ENCODE results near the gene BCL2L14.
"Not testable (repeated sequence)": the region's sequence is repeated elsewhere in the genome, so short reads cannot be mapped to it uniquely, and the experiment has no call there.

Gene BCL2L14

DNA sequence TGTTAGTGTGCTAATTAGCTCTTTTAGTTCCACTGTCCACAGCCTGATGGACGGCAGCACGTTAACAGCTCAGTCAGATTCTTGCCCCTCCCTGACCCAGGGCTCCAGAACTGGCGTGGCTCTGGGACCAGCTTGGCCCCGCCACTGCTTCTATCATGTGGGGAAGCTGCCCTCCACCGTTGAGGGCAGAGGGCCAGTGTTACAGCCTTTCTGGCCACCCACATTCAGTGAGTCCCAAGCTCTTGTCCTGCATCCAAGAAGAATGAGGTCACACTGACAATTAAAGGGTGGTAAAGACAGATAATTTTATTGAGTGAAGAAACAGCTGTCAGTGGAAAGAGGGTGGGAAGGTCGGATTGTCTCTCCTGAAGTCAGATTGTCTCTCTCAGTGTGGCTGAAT lies 36.9 kb downstream of the BCL2L14 start:
- no peak for DNase-seq (ENCODE audit: low spot score)

DNA sequence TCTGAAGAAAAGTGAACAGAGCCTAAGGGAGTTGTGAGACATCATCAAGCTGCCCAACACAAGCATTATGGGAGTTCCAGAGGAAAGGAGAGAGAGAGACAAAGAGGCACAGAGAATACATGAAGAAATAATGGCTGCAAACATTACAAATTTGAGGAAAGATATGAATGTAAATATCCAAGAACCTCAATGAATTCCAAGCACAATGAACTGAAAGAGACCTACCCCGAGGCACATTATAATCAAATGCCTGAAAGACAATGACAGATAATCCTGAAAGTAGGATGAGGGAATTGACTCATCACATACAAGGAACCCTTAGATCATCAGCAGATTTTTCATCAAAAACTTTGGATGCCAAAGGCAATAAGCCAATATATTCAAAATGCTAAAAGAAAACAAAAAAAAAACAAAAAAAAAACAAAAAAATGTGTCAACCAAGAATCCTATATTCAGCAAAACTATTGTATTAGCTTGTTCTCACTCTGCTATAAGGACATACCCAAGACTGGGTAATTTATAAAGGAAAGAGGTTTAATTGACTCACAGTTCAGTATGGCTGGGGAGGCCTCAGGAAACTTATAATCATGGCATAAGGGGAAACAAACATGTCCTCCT lies 37.8 kb downstream of the BCL2L14 start:
- DNase-seq (ENCODE audit: low spot score) = no peak

DNA sequence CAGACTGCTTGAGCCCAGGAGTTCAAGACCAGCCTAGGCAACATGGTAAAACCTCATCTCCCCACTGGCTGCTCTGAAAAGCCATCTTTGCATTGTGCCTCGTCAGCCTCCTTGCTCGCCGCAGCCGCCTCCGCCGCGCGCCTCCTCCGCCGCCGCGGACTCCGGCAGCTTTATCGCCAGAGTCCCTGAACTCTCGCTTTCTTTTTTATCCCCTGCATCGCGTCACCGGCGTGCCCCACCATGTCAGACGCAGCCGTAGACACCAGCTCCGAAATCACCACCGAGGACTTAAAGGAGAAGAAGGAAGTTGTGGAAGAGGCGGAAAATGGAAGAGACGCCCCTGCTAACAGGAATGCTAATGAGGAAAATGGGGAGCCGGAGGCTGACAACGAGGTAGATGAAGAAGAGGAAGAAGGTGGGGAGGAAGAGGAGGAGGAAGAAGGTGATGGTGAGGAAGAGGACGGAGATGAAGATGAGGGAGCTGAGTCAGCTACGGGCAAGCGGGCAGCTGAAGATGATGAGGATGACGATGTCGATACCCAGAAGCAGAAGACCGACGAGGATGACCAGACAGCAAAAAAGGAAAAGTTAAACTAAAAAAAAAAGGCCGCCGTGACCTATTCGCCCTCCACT lies 40.3 kb downstream of the BCL2L14 start:
- DNase-seq (ENCODE audit: low spot score) = not testable (repeated sequence)

DNA sequence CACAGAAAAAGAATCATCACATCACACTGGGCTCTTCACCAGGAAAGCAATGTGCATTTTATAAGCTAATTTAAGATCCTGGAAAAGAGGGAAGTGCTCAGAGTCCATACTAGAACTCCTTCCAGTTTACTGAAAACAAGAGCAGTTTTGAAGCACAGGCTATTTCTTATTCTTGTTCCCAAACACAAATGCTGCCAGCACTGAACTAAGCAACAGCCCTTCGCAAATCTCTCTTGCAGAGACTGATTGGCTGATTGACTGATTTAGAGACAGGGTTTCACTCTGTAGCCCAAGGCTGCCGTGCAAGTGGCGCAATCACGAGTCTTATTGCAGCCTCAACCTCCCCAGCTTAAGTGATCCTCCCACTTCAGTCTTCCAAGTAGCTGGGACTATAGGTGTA lies 44.8 kb downstream of the BCL2L14 start:
- DNase-seq (ENCODE audit: low spot score) = no peak

DNA sequence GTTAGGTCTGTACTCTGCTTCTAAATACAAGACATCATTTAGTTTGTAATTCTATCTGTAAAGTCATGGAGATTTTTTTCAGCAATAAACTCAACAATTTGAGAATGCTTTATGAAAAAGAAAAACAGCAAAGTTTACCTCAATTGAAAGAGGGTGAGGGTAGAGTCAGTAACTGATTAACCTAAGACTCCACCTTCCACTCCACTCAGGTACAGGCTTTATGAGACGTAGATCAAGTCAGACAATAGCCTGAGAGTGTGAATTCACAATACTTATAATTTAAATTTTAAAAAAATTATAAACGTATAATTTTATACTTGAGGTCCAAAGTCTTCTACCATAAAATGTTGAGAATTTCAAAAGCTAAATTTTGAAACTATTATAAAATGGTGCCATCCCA lies 45.9 kb downstream of the BCL2L14 start:
- no peak for DNase-seq (ENCODE audit: low spot score)

DNA sequence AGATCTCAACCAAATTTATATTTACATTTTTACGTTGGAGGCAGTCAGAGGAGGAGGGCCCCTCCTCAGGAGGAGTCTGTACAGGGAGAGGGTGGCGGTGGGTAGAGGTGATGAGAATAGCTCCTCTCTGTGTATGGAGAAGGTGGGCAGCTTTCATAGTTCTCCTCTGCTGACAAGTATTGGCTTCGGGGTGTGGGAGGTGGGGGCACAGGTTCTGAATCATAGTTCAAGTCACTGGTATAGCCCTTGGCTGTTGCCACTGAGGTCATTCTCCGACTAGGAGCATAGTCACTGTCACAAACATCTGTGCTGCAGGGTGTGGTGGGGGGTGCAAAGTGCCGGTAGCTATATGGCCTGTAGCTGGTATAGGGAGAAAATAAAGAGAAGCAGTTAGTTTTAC lies 50.3 kb downstream of the BCL2L14 start:
- DNase-seq (ENCODE audit: low spot score) = no peak

DNA sequence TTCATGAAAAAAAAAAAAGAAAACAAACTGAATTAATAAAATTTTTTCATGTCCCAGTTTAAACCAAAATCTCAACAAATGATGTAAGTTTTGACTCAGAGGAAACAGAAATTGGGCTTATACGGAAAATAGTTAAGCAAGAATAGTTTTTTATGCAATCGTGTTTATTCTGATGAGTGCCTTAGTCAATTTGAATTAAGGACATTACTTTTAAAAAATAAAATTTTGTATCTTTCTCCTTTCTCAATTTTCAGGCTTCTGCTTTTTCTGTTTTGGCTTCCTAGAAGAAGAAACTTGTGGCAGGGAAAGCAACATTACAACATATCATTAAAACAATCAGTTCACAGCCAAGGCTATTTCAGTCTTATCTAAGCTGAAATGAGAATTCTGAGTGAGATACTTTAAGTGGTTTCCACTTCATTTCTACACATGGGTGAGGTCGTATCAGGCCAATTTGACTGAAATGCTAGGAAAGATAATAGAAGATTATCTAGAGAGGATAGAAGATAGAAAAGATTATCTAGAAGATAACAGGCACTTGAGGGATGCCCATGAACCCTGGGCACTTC lies 52.4 kb downstream of the BCL2L14 start:
- DNase-seq (ENCODE audit: low spot score) = no peak

DNA sequence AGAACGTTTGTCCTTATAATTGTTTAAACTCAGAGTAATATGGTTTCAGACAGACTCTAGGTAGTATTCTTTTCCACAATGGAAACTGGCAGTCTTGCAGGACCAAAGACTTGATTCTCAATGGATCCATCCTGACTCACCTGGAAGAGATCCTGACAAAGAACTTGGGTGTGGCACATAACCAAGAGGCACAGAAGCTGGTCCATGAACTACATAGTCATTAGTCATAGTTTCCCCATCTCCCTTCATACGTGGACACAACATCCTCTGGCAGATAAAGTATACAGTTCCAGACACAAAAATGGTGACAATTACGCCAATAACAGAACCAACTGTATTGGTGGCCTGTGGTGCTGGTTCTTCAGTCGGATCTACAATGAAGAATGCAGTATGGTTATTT lies 55.8 kb downstream of the BCL2L14 start:
- no peak for DNase-seq (ENCODE audit: low spot score)

DNA sequence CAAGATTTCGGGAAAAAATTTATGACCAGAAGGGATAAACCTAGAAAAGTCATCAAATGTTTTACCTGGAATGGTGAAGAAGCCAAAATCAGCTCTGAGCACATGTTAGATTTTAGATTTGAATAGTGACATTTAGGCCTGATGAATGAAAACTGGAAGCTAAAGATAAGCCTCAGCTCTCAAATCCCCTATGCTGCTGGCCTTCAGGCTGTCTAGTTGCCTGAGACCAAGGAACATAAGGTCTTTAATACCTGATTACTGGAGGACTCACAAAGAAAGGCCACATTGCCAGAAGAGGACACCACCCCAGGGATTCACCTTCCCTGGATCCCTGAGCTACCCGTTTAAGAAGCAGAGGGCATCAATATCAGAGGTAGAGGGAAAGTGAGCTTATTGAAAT lies 56.6 kb downstream of the BCL2L14 start:
- DNase-seq (ENCODE audit: low spot score) = no peak

DNA sequence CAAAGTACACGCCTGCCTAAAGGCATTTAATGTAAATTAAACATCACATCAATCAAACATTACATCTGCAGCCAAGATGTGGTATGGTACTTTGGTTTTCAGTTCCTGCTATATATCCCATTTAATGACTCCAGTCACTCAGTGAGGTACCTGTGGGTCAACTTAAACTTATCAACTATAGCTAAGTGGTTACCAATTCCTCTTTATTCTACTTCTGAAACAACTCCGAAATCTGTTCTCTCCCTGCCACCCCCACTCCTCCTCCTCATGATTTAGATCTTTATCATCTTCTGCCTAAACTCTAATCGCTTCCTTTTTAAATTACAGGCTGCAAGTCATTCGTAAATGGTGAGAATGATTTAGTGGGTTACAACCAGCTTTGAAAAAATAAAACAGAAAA lies 57.9 kb downstream of the BCL2L14 start:
- no peak for DNase-seq (ENCODE audit: low spot score)

DNA sequence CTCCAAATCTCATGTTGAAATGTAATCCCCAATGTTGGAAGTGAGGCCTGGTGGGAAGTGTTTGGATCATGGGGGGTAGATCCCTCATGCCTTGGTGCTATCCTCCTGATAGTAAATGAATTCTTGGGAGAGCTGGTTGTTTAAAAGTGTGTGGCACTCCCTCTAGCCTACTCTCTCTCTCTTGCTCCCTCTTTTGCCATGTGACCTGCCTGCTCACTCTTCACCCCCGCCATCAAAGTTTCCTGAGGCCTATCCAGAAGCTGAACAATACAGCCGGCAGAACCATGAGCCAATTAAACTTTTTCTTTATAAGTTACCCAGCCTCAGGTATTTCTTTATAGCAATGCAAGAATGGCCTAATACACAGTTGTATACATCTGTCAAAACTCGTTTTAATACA lies 62.5 kb downstream of the BCL2L14 start:
- DNase-seq (ENCODE audit: low spot score) = no peak

DNA sequence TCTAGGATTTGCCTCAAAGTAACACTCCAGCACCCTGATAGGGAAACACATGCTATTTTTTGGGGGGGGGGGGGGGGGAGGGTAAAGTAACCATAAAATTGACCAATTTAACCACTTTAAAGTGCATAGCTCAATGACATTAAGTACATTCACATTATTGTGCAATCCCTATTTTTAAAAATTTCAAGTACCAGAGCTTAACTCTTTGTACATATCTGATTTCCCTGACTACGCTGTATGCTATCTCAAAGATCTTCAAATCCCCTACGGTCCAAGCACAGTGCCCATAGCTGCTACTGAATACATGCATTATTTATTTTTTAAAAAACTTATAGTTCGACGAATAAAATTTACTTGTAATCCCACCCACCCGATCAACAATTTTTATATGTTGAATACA lies 63.0 kb downstream of the BCL2L14 start:
- DNase-seq (ENCODE audit: low spot score) = no peak

DNA sequence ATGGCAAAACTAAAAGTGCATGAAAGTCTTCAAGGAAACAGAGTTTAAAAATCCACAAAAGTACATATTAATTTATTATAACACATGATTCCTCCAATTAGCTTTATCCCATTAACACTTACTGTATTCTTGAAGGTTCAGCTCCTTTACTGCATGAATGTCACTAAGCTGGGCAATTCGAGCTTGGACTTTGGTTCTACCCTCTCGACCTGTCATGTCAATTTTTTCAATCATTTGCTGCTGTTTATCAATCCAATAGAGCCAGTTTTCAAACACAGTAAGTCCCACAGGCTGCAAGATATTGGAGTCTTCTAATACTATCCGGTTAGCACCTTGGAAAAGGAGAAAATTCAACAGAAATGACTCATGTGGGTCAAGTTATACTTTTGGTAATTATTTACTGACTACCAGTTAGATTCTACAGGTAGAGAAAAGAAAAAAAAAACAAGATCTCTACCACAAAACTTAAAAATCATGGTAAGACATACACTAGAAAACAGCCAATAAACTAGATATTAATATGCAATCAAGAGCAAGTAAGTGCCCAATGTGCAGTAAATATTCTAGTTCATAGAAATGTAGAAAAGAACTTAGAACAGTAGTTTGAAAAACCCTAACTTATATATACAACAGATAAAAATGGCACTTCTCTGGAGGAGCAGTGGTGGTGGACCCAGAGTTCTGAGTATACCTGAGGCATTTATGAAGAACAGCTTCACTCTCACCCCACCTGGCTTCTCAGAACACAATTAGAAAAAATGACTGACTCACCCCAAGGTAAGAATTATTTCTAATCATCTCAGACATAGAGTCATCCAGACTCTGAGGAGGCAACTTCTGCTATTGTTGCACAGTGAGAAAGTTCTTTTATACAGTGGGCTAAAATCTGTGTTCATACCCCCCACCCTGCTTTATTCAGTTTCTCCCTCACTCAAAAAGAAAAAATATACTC lies 67.7 kb downstream of the BCL2L14 start:
- DNase-seq (ENCODE audit: low spot score) = no peak

DNA sequence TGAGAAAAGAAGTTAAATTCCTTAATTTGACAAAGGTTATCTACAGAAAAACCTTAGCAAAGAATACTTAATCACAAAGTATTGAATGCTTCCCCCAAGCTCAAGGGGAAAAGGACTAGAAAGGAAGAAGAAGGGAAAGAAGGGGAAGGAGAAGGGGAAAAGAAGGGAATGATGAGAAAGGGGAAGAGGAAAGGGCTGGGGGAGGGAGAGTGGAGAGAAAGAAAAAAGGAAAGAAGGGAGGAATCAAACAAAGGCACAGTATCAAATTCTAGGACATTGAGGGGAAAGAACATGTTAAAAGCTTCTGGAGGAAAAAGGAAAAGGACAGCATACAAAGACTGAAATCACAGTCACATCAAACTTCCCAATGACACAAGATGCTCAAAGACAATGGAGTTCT lies 70.3 kb downstream of the BCL2L14 start:
- no peak for DNase-seq (ENCODE audit: low spot score)

DNA sequence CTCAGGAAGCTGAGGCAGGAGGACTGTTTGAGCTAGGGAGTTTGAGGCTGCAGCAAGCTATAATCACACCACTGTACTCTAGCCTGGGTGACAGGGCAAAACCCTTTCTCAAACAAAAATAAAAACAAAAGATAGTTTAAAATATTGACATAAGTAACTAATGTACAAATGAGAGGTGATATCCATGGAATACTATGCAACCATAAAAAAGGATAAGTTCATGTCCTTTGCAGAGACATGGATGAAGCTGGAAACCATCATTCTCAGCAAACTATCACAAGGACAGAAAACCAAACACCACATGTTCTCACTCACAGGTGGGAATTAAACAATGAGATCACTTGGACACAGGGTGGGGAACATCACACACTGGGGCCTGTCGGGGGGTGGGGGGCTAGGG lies 73.8 kb downstream of the BCL2L14 start:
- DNase-seq (ENCODE audit: low spot score) = not testable (repeated sequence)

DNA sequence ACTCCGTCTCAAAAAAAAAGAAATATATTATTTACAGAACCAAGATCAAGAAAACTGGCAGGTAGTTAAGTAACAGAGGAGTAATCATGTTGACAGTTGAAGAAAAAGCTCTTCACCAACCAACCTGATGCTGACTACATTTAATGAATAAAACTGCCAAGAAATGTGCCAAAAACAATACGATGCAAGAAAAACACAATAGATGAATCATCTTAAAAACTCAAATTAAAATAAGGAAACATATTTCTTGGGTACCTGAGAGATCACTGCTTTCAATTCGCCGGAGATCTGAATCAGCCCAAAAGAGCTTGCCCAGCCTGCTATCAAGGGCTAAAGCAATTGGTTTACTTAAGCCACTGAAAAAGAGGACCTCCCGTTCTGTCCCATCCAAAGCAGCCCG lies 76.4 kb downstream of the BCL2L14 start:
- DNase-seq (ENCODE audit: low spot score) = no peak

Data from ecto neural progenitor cell (in vitro differentiated cells).